C4-2B (cell line): Measurements from ENCODE around the gene ELFN1.

Experiments
- H3K27ac ChIP-seq: fragments of 450-650 bp; 2 replicates; pipeline ENCODE4 v1.5.1; 2017
- ZFX ChIP-seq: fragments of 450-650 bp; IDR thresholded peaks from 2 replicates; pipeline ENCODE4 v1.6.1; 2017
- TF ChIP-seq, protein P1 (sequence below): fragments of 450-650 bp; conservative IDR thresholded peaks from 2 replicates; pipeline ENCODE4 v1.5.1; 2017; ENCODE audit warnings: mild to moderate bottlenecking

Gene ELFN1

DNA sequence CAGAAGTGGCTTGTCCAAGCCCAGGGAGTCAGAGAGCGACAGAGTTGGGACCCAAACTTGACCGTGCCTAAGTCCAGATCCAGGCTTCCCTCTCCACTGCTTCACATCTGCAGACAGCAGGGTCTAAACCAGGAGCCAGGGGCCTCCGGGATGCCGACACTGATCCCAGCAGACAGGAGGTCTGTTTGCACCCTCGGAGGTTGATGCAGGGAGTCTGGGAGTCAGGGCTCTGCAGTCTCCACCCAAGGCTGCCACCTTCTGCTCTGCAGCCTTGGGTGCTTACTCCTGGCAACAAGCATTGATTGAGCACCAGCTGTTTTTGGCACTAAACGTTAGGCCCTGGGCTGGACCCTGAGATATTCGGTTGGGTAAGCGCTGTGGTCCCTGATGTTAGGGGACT, 21.0 kb downstream of the ELFN1 start:
- no peak overlapping the region for H3K27ac ChIP-seq
- TF ChIP-seq ZFX: no peak
- TF ChIP-seq, protein P1, sequence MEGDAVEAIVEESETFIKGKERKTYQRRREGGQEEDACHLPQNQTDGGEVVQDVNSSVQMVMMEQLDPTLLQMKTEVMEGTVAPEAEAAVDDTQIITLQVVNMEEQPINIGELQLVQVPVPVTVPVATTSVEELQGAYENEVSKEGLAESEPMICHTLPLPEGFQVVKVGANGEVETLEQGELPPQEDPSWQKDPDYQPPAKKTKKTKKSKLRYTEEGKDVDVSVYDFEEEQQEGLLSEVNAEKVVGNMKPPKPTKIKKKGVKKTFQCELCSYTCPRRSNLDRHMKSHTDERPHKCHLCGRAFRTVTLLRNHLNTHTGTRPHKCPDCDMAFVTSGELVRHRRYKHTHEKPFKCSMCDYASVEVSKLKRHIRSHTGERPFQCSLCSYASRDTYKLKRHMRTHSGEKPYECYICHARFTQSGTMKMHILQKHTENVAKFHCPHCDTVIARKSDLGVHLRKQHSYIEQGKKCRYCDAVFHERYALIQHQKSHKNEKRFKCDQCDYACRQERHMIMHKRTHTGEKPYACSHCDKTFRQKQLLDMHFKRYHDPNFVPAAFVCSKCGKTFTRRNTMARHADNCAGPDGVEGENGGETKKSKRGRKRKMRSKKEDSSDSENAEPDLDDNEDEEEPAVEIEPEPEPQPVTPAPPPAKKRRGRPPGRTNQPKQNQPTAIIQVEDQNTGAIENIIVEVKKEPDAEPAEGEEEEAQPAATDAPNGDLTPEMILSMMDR: no peak

DNA sequence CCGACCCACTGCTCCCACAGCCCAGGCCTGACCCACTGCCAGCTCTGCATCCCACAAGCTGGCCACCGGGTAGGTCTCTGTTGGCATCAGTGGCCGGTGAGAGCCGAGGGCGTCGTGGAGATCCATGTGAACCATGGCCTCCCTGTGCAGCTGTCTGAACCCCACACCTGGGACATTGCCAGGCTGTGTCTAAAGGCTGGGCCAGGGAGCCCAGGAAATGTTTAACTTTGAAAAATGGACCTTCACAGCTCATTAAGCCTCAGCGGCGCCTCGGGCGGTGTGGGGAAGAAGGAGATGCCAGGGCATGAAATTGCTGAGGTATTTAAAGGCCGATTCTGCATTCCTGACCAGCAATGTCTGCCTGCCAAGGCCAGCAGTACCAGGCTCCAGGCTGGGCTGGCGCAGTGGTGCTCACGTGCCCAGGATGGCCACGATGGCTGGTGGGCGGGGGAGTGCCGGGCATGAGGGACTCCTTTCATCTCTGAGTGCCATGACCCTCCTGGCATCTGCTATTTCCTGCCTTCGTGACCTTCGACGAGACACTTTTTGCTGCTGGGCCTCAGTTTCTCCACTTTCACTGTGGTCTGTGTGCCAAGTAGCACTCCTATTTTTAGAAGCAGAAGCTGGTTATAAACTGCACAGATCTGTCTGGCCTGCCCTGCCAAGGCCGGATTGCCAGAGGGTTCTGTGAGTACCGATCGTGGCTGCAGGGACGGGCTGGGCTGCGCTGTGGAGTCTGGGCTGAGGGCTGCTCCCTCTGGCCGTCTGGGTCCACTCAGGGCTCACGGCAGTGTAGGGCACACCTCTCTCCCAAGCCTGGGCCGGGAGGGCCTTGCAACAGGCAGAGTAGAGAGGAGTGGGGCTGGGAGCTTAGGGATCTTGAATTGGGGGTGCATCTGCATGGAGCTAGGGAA, 21.8 kb downstream of the ELFN1 start:
- H3K27ac ChIP-seq: no peak overlapping the region
- no peak for TF ChIP-seq ZFX
- TF ChIP-seq, protein P1: no peak

DNA sequence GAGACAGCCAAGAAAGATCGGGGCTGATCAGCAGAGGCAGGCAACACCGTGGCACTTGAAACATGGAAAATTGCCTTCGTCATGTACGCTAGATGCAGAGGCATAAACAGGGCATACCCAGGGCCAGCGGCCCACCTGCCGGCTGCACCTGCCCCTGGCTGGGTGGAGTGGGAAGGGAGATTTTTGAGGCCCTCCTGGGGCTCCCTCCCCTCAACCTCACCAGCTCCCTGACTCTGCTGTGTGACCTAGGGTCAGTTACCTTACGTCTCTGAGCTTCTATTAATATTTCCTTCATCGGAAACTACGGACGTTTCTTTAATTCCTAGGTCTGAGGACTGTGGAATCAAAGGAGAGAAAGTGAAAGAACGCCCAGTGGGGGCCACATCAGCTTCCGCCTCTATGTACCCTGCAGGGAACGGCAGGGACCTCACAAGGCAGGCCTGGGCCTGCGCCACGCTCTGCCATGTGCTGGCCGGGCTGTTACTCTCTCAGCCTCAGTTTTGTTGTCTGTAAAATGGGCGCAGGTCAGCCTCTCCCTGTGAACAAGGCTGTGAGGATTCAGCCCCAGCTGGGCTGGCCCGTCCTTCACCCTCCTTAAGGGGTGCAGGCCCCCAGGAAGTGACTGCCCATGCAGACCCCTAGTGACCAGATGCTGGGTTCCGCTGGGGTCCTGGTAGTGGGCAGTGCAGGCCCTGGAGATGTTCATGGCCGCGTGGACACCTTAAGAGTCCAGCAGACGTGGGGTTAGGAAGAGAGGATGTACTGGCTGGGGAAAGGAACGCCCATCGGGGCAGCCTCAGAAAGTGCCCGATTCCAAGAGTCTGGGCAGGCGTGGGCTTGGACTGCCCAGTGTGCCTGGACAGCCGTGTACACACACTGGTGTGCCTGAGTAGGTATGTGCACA, 22.7 kb downstream of the ELFN1 start:
- no peak overlapping the region for H3K27ac ChIP-seq
- no peak for TF ChIP-seq ZFX
- TF ChIP-seq, protein P1: no peak

DNA sequence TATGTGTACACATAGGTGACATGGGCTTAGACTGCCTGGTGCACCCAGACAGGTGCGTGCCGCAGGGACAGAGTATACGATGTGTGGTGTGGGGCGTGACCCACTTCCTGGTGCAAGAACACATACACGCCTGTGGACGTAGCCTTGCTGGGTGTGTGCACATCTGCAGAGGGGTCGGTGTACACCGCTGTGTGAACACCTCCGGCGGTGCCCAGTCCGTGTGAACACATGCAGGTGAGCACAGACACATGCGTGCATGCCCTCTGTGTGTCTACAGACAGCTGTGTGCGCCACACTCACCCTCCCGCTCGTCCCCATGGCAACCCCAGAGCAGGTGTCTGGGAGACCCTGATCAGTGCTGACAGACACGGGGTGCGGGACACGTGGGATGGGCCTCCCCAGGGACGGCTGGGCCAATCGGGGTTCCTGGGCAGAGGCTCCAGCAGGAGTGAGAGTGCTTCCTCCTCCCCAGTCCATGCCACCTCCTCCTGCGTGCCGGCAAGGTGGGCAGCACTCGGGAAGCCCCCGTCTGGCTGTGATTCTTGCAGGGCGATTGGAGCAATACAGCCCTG, 23.4 kb downstream of the ELFN1 start:
- no peak overlapping the region for H3K27ac ChIP-seq
- TF ChIP-seq ZFX: no peak
- TF ChIP-seq, protein P1: no peak

DNA sequence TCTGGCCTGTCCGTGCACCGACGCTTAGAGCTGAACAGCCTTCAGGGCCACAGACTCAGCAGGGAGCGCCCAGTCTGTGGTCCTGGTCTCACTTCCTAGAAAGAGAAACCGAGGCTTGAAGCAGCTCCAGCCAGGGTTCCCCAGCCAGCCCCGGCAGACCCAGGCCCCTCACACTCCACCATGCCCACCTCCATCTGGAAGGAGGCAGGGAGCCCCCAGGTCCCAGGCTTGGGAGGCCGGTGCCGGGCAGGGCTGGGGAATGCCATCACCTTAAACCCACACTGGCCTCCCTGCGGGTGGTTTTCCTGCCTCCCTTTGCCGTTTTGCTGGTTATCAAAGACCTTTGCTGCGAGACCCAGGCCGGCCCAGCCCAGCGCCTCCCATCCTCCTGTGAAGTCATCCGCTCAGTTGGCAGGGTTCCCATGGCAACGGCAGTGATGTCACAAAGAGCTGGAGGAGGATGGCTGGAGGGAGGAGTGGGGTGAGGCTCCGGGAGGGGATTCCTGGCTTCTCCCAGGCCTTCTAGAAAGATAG, 24.0 kb downstream of the ELFN1 start:
- TF ChIP-seq, protein P1: no peak
- TF ChIP-seq ZFX: no peak
- H3K27ac ChIP-seq: no peak overlapping the region

DNA sequence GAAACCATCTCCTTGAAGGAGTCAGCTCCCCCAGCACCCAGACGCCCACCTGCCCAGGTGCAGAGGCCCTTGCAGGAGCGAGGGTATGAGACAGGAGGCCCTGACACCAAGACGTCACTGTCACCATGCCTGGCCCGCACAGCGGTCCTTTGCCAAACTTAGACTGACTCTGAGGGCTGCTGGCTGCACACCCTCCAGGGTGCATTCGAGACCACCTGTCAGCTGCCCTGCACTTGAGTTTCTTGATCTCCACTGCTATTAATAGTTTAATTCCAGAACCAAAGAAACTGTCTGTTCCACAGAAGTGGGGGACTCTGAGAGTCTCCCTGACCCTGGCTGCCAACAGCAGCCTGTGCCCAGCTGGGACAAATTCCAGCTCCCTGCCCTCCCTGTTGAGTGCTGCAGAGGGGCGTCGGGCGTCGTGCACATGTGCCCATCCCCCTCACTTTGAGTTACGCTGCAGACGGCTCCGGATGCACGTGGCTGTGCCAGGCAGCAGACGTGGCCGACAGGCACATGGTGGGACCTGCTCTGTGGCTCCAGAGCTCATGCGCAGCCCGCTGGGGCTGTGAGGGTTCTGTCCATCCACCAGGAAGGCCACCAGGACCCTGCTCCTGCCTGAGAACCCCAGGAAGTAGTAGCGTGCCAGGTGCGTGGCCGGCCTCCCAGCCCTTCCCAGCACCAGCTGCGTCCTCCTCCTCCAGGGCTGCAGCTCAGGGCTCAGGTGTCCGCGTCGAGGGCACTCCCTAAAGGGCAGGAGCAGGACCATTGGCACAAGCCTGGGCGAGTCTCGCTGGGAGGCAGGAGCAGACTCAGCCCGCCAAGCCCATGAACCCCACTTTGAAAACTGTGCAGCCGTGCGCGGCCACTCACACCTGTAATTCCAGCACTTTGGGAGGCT, 24.8 kb downstream of the ELFN1 start:
- no peak for TF ChIP-seq ZFX
- TF ChIP-seq, protein P1: no peak
- H3K27ac ChIP-seq: no peak overlapping the region
